GM10248 (cell line): Measurements from ENCODE around the gene MAPKAP1.

ENCODE experiments used
- CTCF ChIA-PET: fragments of 300-600 bp; sonication (Branson Sonifier 250); formaldehyde crosslinking; extraction: SDS; loops from one replicate; lab custom pipeline; 2021; ENCODE audit warnings: antibody characterized with exemption; lab: Yijun Ruan, JAX
- POLR2A ChIA-PET: fragments of 350-650 bp; sonication (Branson Sonifier 250); formaldehyde crosslinking; extraction: SDS; loops from one replicate; lab custom pipeline; 2020; ENCODE audit warnings: antibody characterized with exemption; lab: Yijun Ruan, JAX
- DNase-seq: peaks from one replicate; pipeline ENCODE4 v3.0.0; 2012; ENCODE audit errors: extremely low spot score
- CTCF ChIP-seq: IDR thresholded peaks from 2 replicates; pipeline ENCODE4 v1.5.1; 2012; ENCODE audit warnings: mild to moderate bottlenecking, low read depth; ENCODE audit errors: extremely low read depth, missing control alignments, control extremely low read depth

Gene MAPKAP1

GRCh38 chr9:125447202-125447802 lies 259.7 kb downstream of the MAPKAP1 start:
- no peak for DNase-seq
- CTCF ChIA-PET, result interaction anchor here (1.1 kb wide), 1 partner anchor 19 kb away, joined by 3 read pairs; no protein-coding TSS in a partner anchor

DNA sequence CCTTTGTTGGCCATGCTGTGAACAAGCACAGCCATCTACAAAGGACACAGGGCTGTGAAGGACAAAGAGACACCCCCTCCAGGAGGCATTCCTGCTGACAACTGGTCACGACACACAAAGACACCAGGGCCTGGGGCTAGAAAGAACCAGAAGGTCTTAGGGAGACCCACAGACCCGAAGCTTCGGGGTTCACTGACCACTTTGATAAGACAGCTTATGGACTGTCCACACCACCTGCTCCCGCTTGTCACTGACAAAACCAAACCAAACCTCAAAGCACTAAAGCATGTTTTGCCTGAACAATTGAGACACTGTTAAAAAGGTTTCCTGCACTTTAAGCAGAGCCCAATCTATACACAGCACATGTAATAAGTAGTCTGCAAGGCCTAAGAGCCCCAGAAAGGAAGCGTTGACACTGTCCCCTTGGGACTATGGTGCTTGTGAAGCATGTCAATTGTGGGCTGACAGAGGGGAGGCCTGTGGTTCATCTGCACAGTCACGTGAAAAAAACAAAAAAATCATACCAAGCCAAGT lies 260.4 kb downstream of the MAPKAP1 start:
- ChIA-PET POLR2A (no interaction called here), CTCF (no interaction called here)
- TF ChIP-seq CTCF, result no peak
- peak; percentile 75 for DNase-seq

More at GRCh38 chr9:125447202-125447802, 259.7 kb downstream of the MAPKAP1 start:
- TF ChIP-seq CTCF, result no peak
- POLR2A ChIA-PET, result interaction anchor here (1.2 kb wide), 1 partner anchor 37 kb away, joined by 3 read pairs; no protein-coding TSS in a partner anchor

- ChIA-PET CTCF (interaction anchor here (0.8 kb wide), 1 partner anchor 19 kb away, joined by 3 read pairs; no protein-coding TSS in a partner anchor), POLR2A (no interaction called here)
- no peak for DNase-seq
- no peak for TF ChIP-seq CTCF
These were observed 262.0 kb downstream of the MAPKAP1 start for GRCh38 chr9:125444956-125445506.

DNA sequence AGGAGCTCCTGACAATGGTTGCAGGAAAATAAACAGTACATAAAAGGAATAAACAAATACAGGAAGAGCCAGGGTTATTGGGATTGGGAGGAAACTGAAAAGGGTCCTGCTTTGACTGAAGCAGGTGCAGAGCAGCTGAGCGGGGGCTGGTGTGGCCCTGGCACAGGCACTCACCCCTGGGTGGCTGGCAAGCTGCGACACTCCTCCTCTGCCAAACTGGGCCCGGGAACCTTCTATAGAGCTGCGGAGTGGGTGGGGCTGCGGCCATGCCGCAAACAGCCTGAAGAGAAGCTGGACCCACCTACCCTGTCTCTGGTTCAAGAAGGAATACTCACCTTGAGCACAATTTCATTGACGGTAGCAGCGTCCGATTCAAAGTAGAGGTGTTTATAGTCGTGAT lies 262.8 kb downstream of the MAPKAP1 start:
- POLR2A ChIA-PET, result no interaction called here
- DNase-seq, result no peak

GRCh38 chr9:125443367-125443766 lies 263.6 kb downstream of the MAPKAP1 start:
- CTCF ChIA-PET, result interaction anchor here (1.1 to 1.2 kb wide), 2 partner anchors 36 kb away, joined by 3 to 4 read pairs; no protein-coding TSS in a partner anchor
- no peak for DNase-seq
- POLR2A ChIA-PET, result no interaction called here
- TF ChIP-seq CTCF, result no peak

More for the DNA sequence above, 262.8 kb downstream of the MAPKAP1 start:
- CTCF ChIA-PET, result interaction anchor here (0.8 to 1.1 kb wide), 2 partner anchors 18 to 37 kb away, joined by 3 read pairs; no protein-coding TSS in a partner anchor
- TF ChIP-seq CTCF, result no peak

- ChIA-PET POLR2A (no interaction called here), CTCF (interaction anchor here (1.2 kb wide), 1 partner anchor 35 kb away, joined by 4 read pairs; no protein-coding TSS in a partner anchor)
- DNase-seq, result no peak
- TF ChIP-seq CTCF, result no peak
These were observed 264.6 kb downstream of the MAPKAP1 start for GRCh38 chr9:125442452-125442851.
